A549 treated with CpdA at 1 μM for 4 hours (cell line): ENCODE results near the gene CCDC71. TPM values are rescaled to one million over a fixed set of nuclear protein-coding genes. Genes with fewer than 3 reads are reported as not detected.

ENCODE experiments used
- total RNA-seq: library from RNA; stranded (reverse); fragments of 200-300 nt; extraction: Qiagen RNA extraction; gene quantifications from 5 replicates; pipeline ENCODE4 v1.2.3, GENCODE V29; 2022; ENCODE audit warnings: low read depth

CCDC71 gene
- 10.1 to 17.1 TPM (median 13.0 TPM) in 5 replicates for total RNA-seq

DNA sequence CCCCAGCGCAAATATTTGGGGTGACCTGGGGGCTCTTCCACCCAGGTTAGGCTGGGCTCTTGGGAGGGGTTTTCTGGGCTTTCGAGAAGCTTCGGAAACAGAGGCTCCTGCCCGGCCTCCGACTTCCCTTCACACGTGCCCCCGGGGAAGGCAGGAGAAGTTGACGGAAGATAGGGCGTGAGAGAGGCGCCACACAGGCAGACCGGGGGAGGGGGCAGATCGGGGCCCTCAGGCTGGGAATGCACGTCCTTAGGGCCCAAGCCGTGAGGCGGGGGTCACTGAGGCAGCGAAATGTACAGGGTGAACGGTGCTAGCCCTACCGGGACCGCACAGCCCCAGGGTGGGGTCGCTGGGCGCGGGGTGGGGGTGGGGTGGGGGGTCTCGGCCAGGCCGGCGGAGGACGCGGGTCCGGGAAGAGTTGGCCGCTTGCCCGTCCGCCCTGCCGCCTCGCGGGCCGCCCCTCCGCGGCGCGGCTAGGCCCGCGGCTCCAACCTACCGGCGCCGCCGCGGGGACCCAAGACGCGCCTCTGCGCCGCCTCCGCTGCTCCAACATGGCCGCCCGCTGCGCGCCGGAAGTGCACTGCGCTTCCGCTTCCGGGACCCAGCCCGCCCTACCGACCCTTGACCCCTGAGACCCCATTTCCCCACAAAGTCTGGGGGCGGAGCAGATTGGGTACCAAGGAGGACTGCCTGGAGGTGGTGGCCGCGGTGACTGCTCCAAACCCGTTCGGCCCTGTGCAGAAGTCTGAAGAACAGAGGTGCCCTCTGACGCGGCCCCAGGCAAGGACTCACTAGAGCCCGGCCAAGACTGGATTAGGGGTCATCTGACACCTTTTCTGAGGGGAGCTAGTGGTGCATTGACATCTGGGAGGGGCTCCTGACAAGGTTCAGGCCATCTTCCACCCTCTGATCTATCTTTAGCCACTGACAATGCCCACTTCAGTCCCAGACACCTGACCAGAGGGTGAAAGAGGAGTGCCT, at the start of gene CCDC71:
Gene CCDC71 (minus strand): TSS at position 561 of the 981 bp plus-strand sequence. CDS start 2,123 bp downstream, outside the sequence.

DNA sequence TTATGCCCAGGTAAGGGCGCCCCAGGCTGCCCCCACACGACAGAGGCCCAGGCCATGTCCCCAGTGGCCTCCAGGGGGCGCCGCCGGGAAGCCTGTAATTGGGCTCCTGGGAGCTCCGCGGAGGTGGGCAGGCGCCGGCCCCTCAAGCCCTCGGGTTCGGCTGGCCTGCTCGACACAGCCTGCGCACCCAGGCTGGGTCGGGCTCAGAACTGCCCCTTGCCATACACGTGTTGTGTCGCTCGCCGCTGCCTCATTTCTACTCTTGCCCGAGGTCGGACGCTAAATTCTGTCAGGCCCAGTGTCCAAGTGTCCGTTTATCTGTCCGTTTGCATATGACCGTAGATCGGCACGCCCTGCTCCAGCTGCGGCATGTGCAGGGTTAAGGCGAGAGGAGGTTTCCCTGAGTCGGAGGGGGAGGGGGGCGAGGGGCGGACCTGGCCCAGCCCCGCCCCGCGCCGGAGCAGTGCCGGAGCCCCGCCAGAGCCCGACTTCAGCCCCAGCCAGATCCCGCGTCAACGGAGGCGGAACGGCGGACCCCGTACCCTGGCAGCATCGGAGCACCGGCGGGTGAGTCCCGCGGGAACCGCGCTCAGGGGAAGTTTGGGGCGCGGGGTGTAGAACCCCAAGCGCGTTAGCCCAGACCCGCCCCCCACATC, 5.1 kb upstream of the CCDC71 start, which contains the start of gene KLHDC8B:
Gene KLHDC8B (plus strand): TSS at position 480 of the 656 bp plus-strand sequence. CDS start 1,172 bp downstream, outside the sequence.

DNA sequence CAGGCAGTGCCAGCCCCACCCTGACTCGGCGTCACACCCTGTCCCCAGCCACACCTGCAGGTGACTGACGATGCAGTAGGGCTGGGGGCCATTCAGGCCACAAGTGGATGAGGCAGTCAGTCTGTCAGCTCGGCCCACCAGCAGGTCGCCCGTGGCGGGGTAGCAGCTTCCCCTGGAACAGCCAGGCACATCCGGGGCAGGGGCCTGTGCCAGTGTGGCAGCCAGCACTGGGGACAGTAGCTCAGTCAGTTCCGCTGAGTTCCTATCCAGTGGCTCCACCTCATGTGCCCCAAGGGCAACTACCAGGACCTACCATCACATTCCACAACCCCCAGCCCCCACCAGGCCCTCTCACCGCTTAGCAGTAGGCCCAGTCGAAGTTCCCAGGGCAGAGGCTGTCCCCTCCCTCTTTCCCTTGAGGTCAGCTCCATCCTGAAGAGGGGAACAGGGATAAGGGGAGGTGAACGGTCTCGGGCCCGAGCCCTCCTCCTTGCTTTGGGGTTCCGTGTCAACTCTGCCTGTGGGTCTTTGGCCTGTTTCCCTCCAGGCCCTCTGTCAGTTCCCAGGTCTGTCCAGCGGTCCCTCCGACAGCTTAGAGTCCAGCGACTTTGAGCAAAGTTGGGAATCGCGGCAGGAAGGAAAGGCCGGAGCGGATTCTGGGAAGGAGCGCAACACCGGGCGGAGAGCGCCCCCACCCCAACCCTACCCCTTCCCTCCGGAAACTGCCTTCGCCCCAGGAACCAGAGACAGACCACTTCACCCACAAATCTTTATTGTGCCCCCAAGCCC, 33.5 kb downstream of the CCDC71 start, which contains the start of gene LAMB2:
Gene LAMB2 (minus strand): TSS at position 614 of the 789 bp plus-strand sequence. CDS start 183 bp downstream, at position 431.

DNA sequence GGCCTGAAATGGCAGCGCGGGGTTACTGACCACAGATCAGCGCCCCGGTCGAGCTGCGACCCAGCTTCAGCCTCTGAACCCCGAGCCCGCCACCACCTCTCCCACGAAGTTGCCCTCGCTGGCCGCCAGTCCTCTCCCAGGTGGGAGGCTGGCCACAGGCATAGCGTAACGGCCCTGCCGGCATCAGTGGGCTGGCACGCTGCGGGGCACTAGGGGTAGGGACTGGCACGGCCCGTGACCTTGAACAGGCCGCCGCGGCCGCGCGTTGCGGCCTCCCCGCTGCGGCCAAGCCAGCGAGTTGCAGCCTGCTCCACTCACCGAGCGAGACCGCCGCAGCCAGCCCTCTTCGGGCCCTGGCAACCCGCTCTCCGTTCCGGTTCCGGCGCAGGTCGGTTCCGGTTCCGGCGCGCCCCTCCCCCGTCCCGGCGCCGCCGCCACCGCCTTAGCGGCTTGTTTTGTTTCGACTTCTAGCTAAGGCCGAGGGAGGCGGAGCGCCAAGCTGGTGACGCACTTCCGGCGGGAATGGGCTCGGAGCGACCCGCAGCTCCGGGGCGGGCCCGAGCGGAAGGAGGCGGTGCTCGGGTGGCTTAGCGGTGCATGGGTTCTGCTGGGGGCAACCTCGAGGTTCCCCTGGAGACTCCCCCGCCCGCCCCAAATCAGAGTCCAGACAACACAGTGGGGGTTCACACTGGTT, 45.5 kb downstream of the CCDC71 start, which contains the start of gene USP19:
Gene USP19 (minus strand): TSS at position 386 of the 694 bp plus-strand sequence. CDS start 1,678 bp downstream, outside the sequence.

Other genes with a start within 250 kb of the CCDC71 start
- gene ARIH2, start 247.5 kb downstream of the CCDC71 start, total RNA-seq, result 58.2 to 64.1 TPM (median 62.6 TPM) in 5 replicates
- 11.7 to 19.5 TPM (median 18.6 TPM) in 5 replicates for gene P4HTM, start 176.1 kb downstream of the CCDC71 start, total RNA-seq
- gene WDR6, start 158.9 kb downstream of the CCDC71 start, total RNA-seq, result 68.1 to 80.6 TPM (median 71.0 TPM) in 5 replicates
- 16.7 to 25.0 TPM (median 24.7 TPM) in 5 replicates for gene DALRD3, start 147.8 kb downstream of the CCDC71 start, total RNA-seq
- 50.1 to 90.6 TPM (median 82.5 TPM) in 5 replicates for gene NDUFAF3, start 144.2 kb downstream of the CCDC71 start, total RNA-seq
- gene IMPDH2, start 136.9 kb downstream of the CCDC71 start, total RNA-seq, result 154 to 174 TPM (median 168 TPM) in 5 replicates
- 37.3 to 42.6 TPM (median 38.8 TPM) in 5 replicates for gene QRICH1, start 72.3 kb downstream of the CCDC71 start, total RNA-seq
- gene QARS1, start 61.6 kb downstream of the CCDC71 start, total RNA-seq, result 124 to 161 TPM (median 149 TPM) in 5 replicates
- 20.0 to 26.9 TPM (median 23.7 TPM) in 5 replicates for gene USP19, start 45.5 kb downstream of the CCDC71 start, total RNA-seq
- gene LAMB2, start 33.3 kb downstream of the CCDC71 start, total RNA-seq, result 75.5 to 100.0 TPM (median 84.8 TPM) in 5 replicates
- gene KLHDC8B, start 5.3 kb upstream of the CCDC71 start, total RNA-seq, result 4.1 to 5.5 TPM (median 4.5 TPM) in 5 replicates
- 1.8 to 2.6 TPM (median 2.3 TPM) in 5 replicates for gene C3orf62, start 110.9 kb upstream of the CCDC71 start, total RNA-seq
- 11.3 to 14.8 TPM (median 13.9 TPM) in 5 replicates for gene USP4, start 173.7 kb upstream of the CCDC71 start, total RNA-seq
- 244 to 303 TPM (median 289 TPM) in 5 replicates for gene GPX1, start 192.0 kb upstream of the CCDC71 start, total RNA-seq
- gene RHOA, start 245.6 kb upstream of the CCDC71 start, total RNA-seq, result 452 to 563 TPM (median 466 TPM) in 5 replicates
- 21.6 to 24.1 TPM (median 23.2 TPM) in 5 replicates for gene TCTA, start 246.1 kb upstream of the CCDC71 start, total RNA-seq